H9 (cell line): ENCODE data around the gene JPH2. TPM values are rescaled to one million over a fixed set of nuclear protein-coding genes. Genes with fewer than 3 reads are reported as not detected.

Experiments used
- DNase-seq: peaks from one replicate; pipeline ENCODE4 v3.0.0-alpha.2; 2017
- H2AFZ ChIP-seq: one replicate; pipeline ENCODE4 v1.6.1; 2013; ENCODE audit warnings: mild to moderate bottlenecking, low read length, control low read depth, moderate library complexity
- H2AK5ac ChIP-seq: 2 replicates; pipeline ENCODE4 v1.6.1; 2013; ENCODE audit warnings: low read length, control low read depth, mixed read lengths; ENCODE audit not compliant: insufficient read length
- H2BK120ac ChIP-seq: one replicate; pipeline ENCODE4 v1.6.1; 2013; ENCODE audit warnings: low read depth, mild to moderate bottlenecking, low read length, control low read depth, inconsistent platforms; ENCODE audit not compliant: poor library complexity, severe bottlenecking
- H2BK12ac ChIP-seq: 2 replicates; pipeline ENCODE4 v1.6.1; 2013; ENCODE audit warnings: low read length, control low read depth, mixed read lengths, low read depth; ENCODE audit not compliant: insufficient read length
- H2BK15ac ChIP-seq: 2 replicates; pipeline ENCODE4 v1.6.1; 2013; ENCODE audit warnings: low read depth, low read length, control low read depth
- H2BK20ac ChIP-seq: one replicate; pipeline ENCODE4 v1.6.1; 2013; ENCODE audit warnings: low read depth, mild to moderate bottlenecking, low read length, control low read depth, inconsistent platforms; ENCODE audit not compliant: poor library complexity, severe bottlenecking
- H2BK5ac ChIP-seq: 2 replicates; pipeline ENCODE4 v1.6.1; 2013; ENCODE audit warnings: low read length, control low read depth, mixed read lengths; ENCODE audit not compliant: insufficient read length
- H3K14ac ChIP-seq: 2 replicates; pipeline ENCODE4 v1.6.1; 2013; ENCODE audit warnings: low read length, control low read depth; ENCODE audit not compliant: insufficient read depth
- H3K18ac ChIP-seq: 2 replicates; pipeline ENCODE4 v1.6.1; 2013; ENCODE audit warnings: low read depth, mild to moderate bottlenecking, mixed read lengths, low read length, control low read depth; ENCODE audit not compliant: insufficient read length
- H3K23ac ChIP-seq: 2 replicates; pipeline ENCODE4 v1.6.1; 2013; ENCODE audit warnings: low read length, control low read depth, mixed read lengths, low read depth; ENCODE audit not compliant: insufficient read length
- H3K23me2 ChIP-seq: 2 replicates; pipeline ENCODE4 v1.6.1; 2013; ENCODE audit warnings: low read depth, mild to moderate bottlenecking, mixed read lengths, low read length, control low read depth; ENCODE audit not compliant: insufficient read length, poor library complexity, severe bottlenecking
- H3K27ac ChIP-seq: 2 replicates; pipeline ENCODE4 v1.5.1; 2013; ENCODE audit warnings: low read length, control low read depth, mixed read lengths, low read depth; ENCODE audit not compliant: insufficient read length
- H3K27me3 ChIP-seq: 2 replicates; pipeline ENCODE4 v1.6.1; 2013; ENCODE audit warnings: low read length, control low read depth, inconsistent platforms; ENCODE audit not compliant: insufficient read depth
- H3K4ac ChIP-seq: 2 replicates; pipeline ENCODE4 v1.6.1; 2013; ENCODE audit warnings: low read depth, mild to moderate bottlenecking, control low read depth, inconsistent platforms, low read length, moderate library complexity
- H3K4me1 ChIP-seq: 2 replicates; pipeline ENCODE4 v1.6.1; 2013; ENCODE audit warnings: low read length, control low read depth, inconsistent platforms; ENCODE audit not compliant: insufficient read depth
- H3K4me2 ChIP-seq: 2 replicates; pipeline ENCODE4 v1.6.1; 2013; ENCODE audit warnings: low read length, control low read depth, mixed read lengths; ENCODE audit not compliant: insufficient read length, insufficient read depth
- H3K56ac ChIP-seq: 2 replicates; pipeline ENCODE4 v1.6.1; 2013; ENCODE audit warnings: low read depth, mild to moderate bottlenecking, mixed read lengths, low read length, control low read depth; ENCODE audit not compliant: insufficient read length
- H3K79me1 ChIP-seq: 2 replicates; pipeline ENCODE4 v1.6.1; 2013; ENCODE audit warnings: low read depth, mild to moderate bottlenecking, moderate library complexity, low read length, control low read depth, inconsistent platforms; ENCODE audit not compliant: insufficient read depth, poor library complexity, severe bottlenecking
- H3K79me2 ChIP-seq: 2 replicates; pipeline ENCODE4 v1.6.1; 2013; ENCODE audit warnings: low read length, control low read depth, inconsistent platforms; ENCODE audit not compliant: insufficient read depth
- H3K9ac ChIP-seq: 2 replicates; pipeline ENCODE4 v1.6.1; 2013; ENCODE audit warnings: low read length, control low read depth, mixed read lengths; ENCODE audit not compliant: insufficient read length; ENCODE audit errors: extremely low read depth
- H3K9me3 ChIP-seq: one replicate; pipeline ENCODE4 v1.6.1; 2013; ENCODE audit warnings: low read depth, low read length, inconsistent platforms; ENCODE audit not compliant: control insufficient read depth
- H3T11ph ChIP-seq: one replicate; pipeline ENCODE4 v1.6.1; 2013; ENCODE audit warnings: mild to moderate bottlenecking, low read length, control low read depth, inconsistent platforms
- H4K20me1 ChIP-seq: one replicate; pipeline ENCODE4 v1.6.1; 2013; ENCODE audit not compliant: control insufficient read depth, insufficient read length, insufficient read depth
- H4K5ac ChIP-seq: 2 replicates; pipeline ENCODE4 v1.6.1; 2013; ENCODE audit warnings: low read depth, mild to moderate bottlenecking, mixed read lengths, low read length, control low read depth; ENCODE audit not compliant: insufficient read length
- H4K8ac ChIP-seq: replicated peaks from 2 replicates; pipeline ENCODE4 v1.6.1; 2013; ENCODE audit warnings: low read length, control low read depth, mixed read lengths, low read depth; ENCODE audit not compliant: insufficient read length
- H4K91ac ChIP-seq: 2 replicates; pipeline ENCODE4 v1.6.1; 2013; ENCODE audit warnings: low read depth, mild to moderate bottlenecking, moderate library complexity, mixed read lengths, low read length, control low read depth; ENCODE audit not compliant: insufficient read length
- H3K27ac Mint-ChIP-seq, 3 experiments: 2 replicates in 2 of 3; 3 replicates in 1 of 3; pipeline ENCODE4 v1.8.0; 2020 to 2021; ENCODE audit warnings: mixed read lengths in 3 of 3, mild to moderate bottlenecking in 1 of 3, moderate library complexity in 1 of 3
- H3K27me3 Mint-ChIP-seq: 2 replicates; pipeline ENCODE4 v1.8.0; 2021; ENCODE audit warnings: low read depth, mild to moderate bottlenecking, moderate library complexity, mixed read lengths
- H3K36me3 Mint-ChIP-seq, 3 experiments: 2 replicates in 2 of 3; 3 replicates in 1 of 3; pipeline ENCODE4 v1.8.0; 2020 to 2021; ENCODE audit warnings: low read depth in 3 of 3, mixed read lengths in 3 of 3; ENCODE audit not compliant: insufficient read depth in 1 of 3
- H3K4me1 Mint-ChIP-seq, 2 experiments: 2 replicates each; pipeline ENCODE4 v1.8.0; 2020; ENCODE audit warnings: mixed read lengths in 2 of 2
- H3K4me3 Mint-ChIP-seq, 2 experiments: 2 replicates in 1 of 2; 3 replicates in 1 of 2; pipeline ENCODE4 v1.8.0; 2020 to 2021; ENCODE audit warnings: mild to moderate bottlenecking in 2 of 2, mixed read lengths in 2 of 2, moderate library complexity in 1 of 2
- H3K9me3 Mint-ChIP-seq, 2 experiments: 2 replicates in 1 of 2; 3 replicates in 1 of 2; pipeline ENCODE4 v1.8.0; 2020; ENCODE audit warnings: mild to moderate bottlenecking in 2 of 2, mixed read lengths in 2 of 2, moderate library complexity in 1 of 2
- CTCF ChIP-seq: fragments of 200-600 bp; sonication (generic); conservative IDR thresholded peaks from 3 replicates; pipeline ENCODE4 v1.8.0; 2021; ENCODE audit warnings: antibody characterized with exemption, mild to moderate bottlenecking
- WGBS: extraction: QIAGEN DNeasy Blood & Tissue Kit; methylation state at CpG from one replicate; pipeline ENCODE4 v1.1.7; 2013; ENCODE audit warnings: missing lambda C conversion rate, low lambda C conversion rate, mixed read lengths; ENCODE audit not compliant: insufficient read length; ENCODE audit errors: extremely low coverage; 5-methylcytosine and 5-hydroxymethylcytosine counted together
- total RNA-seq: library from RNA; stranded (reverse); gene quantifications from 2 replicates; pipeline ENCODE4 v1.2.1, GENCODE V29; 2021

The JPH2 gene
- total RNA-seq, 1 experiment from 2014 or later = 0.31 TPM

DNA sequence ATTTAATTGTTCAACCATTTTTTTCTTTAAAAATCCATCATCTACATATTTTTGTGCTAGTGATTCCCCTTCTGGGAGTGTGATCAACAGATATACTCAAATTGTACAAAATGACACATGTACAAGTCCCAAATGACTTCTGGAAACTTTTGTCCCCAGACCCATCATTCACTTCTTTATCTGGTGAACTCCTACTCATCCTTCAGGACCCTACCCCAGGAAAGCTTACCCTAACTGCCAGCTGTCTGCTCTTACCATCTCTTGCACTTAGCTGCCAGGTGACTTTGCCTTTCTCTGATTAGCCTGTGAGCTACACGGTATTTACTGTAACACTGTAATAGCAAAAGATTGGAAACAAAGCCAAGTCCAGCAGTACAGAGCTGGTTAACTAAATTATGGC lies 55.3 kb downstream of the JPH2 start:
- Histone ChIP-seq H3K27me3 (no peaks in the 10 kb centered on the region), H3K23me2 (no peaks in the 10 kb centered on the region), H4K8ac (no peak overlapping the region), H2AFZ (no peak overlapping the region), H3K4me2 (no peak overlapping the region), H3K4me1 (no peaks in the 10 kb centered on the region), H2BK12ac (no peak overlapping the region), H2BK20ac (no peak overlapping the region), H4K91ac (no peak overlapping the region), H3K27ac (no peak overlapping the region), H3K79me1 (no peaks in the 10 kb centered on the region), H3K79me2 (no peaks in the 10 kb centered on the region), H3K9me3 (no peaks in the 10 kb centered on the region), H3T11ph (no peak overlapping the region), H2BK120ac (no peak overlapping the region), H2BK5ac (no peak overlapping the region), H3K14ac (no peak overlapping the region), H2BK15ac (no peak overlapping the region), H3K9ac (no peak overlapping the region), H3K56ac (no peak overlapping the region), H4K5ac (no peak overlapping the region), H3K23ac (no peak overlapping the region), H3K4ac (no peak overlapping the region), H2AK5ac (no peak overlapping the region), H3K18ac (no peak overlapping the region), H4K20me1 (no peaks in the 10 kb centered on the region)
- H3K9me3 Mint-ChIP-seq = no peaks in the 10 kb centered on the region
- H3K27ac Mint-ChIP-seq = no peak overlapping the region
- H3K4me1 Mint-ChIP-seq = peaks cover 7 to 19% of the 10 kb centered on the region in 2 experiments
- no peak overlapping the region for H3K4me3 Mint-ChIP-seq
- TF ChIP-seq CTCF = no peak
- no CpG with 5 or more reads among the region's 1 CpG for WGBS
- H3K36me3 Mint-ChIP-seq = no peaks in the 10 kb centered on the region; a peak in 1 of 7 replicates
- H3K27me3 Mint-ChIP-seq = no peaks in the 10 kb centered on the region; the same call in none of the 2 replicates
- no peak for DNase-seq
